ENCODE measurements around the gene ANKRD45.
"Not testable (repeated sequence)": the region's sequence is repeated elsewhere in the genome, so short reads cannot be mapped to it uniquely, and the experiment has no call there.

ANKRD45 gene, protein sequence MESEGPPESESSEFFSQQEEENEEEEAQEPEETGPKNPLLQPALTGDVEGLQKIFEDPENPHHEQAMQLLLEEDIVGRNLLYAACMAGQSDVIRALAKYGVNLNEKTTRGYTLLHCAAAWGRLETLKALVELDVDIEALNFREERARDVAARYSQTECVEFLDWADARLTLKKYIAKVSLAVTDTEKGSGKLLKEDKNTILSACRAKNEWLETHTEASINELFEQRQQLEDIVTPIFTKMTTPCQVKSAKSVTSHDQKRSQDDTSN

GRCh38 chr1:173669491-173669941 is at the start of gene ANKRD45:
Gene ANKRD45 (minus strand): TSS chr1:173669851. CDS start chr1:173659418, 10,433 bp downstream.
- peak; percentile 33 for DNase-seq

GRCh38 chr1:173717238-173717637 is 47.6 kb upstream of the ANKRD45 start:
- no peak for DNase-seq

DNA sequence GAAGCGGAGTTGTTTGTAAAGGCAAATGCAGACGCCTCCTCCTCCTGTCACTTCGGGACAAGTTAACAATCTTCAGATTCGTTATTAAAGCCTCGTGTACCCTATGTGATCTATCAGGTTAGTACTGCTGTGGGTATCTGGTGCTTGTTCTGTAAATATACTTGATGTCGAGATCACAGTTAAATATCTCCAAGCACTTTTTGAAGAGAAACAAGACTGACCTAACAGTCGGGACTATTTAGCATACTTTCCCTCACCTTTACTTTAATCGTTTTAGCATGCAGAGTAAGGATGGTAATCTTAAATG is 45.8 kb upstream of the ANKRD45 start:
- peak; percentile 22 for DNase-seq

DNA sequence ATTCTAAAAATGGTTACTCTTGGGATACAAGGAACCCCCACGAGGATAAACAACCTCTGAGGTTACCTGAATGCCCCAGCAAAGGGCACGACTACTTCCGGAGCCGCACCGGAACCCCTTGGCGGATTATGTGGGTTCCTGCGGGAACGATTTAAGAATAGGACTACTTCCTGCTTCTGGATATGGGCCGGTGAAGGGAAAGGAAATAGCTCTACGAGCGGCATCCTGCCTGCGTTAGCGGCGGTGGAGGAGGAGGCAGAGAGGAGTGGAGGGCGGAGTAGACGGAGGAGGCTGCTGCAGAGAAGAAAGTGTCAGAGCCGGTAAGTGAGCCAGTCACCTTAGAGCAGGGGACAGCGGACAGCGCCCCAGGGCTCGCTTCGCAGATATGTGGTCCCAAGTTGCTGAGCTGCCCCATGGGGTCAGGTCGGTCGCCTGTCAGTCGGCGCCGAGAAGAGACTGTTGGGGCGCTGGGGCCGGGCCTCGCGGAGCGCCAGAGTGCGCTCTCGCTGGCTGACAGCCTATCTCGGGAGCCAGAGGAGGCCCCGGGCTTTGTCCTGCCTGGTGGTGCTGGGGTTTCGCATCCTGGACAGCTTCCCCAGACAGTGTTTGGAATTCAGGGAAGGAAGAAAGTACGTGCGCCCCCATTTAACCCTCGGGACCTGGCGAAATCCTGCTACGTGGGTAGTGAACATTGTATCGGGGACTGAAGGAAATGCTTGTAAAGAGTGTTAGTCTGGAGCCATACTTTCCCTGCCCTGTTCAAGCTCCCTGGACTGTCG is 45.3 kb upstream of the ANKRD45 start, which contains the start of gene KLHL20:
KLHL20 (plus strand) TSS at position 223 of the 779 bp plus-strand sequence. CDS start 1,063 bp downstream, outside the sequence.
- peak; percentile 89 for DNase-seq

- no peak for DNase-seq
These were observed 44.7 kb upstream of the ANKRD45 start for GRCh38 chr1:173714441-173714758.

DNA sequence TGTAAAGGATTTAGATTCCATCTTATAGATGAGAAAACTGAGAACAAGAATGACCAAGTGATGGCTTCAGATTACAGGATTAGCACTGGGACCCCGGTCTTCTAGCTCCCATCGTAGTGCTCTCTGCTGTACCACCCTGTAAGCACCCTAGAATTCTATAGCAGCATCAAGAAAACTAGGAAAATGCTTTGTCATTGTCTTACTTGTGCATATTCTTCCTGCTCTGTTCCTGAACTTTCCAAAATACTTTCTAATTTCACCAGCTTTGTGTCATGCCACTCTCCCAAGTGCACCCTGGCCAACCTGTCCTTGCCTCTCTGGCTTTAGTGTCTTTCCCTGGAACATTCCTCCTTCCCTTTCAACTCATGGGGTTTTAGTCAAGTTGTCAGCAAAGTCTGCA is 39.1 kb upstream of the ANKRD45 start:
- no peak for DNase-seq

- no peak for DNase-seq
These were observed 35.5 kb upstream of the ANKRD45 start for GRCh38 chr1:173705117-173705516.

DNA sequence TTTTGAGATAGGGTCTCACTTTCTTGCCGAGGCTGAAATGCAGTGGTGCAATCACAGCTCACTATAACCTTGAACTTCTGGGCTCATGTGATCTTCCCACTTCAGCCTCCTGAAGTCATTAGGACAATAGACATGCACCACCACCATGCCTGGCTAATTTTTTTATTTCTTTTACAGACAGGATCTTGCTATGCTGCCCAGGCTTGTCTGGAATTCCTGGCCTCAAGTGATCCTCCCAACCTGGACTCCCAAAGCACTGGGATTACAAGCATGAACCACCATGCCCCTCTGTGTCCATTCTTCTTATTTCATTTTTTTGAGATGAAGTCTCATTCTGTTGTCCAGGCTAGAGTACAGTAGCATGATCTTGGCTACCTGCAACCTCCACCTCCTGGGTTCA is 33.1 kb upstream of the ANKRD45 start:
- no peak for DNase-seq

- DNase-seq, result not testable (repeated sequence)
These were observed 31.6 kb upstream of the ANKRD45 start for GRCh38 chr1:173701299-173701698.

- no peak for DNase-seq
These were observed 23.6 kb upstream of the ANKRD45 start for GRCh38 chr1:173693238-173693637.

- no peak for DNase-seq
These were observed 18.6 kb upstream of the ANKRD45 start for GRCh38 chr1:173688300-173688699.

GRCh38 chr1:173685121-173685520 is 15.5 kb upstream of the ANKRD45 start:
- DNase-seq, result not testable (repeated sequence)

DNA sequence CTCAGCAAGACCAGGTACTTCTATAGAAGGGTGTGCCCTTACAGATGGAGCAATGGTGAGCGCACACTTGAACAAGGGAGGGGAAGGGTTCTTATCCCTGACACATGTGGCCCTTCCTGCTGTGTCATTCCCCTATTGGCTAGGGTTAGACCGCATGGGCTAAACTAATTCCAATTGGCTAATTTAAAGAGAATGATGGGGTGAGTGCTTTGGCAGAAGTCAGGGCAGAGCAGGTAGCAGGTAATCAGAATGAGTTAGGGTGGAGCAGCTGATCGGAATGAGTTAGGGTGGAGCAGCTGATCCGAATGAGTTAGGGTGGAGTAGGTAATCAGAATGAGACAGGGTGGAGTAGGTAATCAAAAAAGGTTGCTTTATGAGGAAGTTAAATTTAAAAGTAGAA is 14.2 kb upstream of the ANKRD45 start:
- not testable (repeated sequence) for DNase-seq

DNA sequence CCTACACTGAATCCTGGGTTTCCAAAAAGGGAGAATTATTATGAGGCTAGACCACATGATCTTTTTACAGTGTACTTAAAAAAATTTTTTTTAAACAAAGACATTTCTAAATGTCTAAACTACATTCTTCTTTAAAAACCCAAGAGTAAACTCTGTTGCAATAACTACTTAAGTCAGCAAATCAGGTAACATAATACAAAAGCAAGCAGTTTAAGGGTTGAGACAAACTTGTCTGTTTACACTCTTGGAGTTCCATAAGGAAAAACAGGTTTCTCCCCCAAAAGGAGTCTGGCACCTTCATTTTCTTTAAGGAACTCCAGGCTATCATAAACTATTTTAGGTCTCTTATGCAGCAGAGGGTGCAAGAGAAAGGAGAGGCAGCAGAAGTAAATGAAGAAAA is 12.5 kb upstream of the ANKRD45 start:
- DNase-seq, result no peak

DNA sequence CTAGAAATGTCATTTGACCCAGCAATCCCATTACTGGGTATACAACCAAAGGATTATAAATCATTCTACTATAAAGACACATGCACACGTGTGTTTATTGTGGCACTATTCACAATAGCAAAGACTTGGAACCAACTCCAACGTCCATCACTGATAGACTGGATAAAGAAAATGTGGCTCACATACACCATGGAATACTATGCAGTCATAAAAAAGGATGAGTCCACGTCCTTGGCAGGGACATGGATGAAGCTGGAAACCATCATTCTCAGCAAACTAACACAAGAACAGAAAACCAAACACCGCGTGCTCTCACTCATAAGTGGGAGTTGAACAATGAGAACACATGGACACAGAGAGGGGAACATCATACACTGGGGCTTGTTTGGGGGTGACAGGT is 10.5 kb upstream of the ANKRD45 start:
- not testable (repeated sequence) for DNase-seq

GRCh38 chr1:173674496-173674895 is 4.8 kb upstream of the ANKRD45 start:
- DNase-seq, result not testable (repeated sequence)

- DNase-seq, result no peak
These were observed 3.0 kb downstream of the ANKRD45 start for GRCh38 chr1:173666646-173667045.

- no peak for DNase-seq
These were observed 6.5 kb downstream of the ANKRD45 start for GRCh38 chr1:173663159-173663558.

DNA sequence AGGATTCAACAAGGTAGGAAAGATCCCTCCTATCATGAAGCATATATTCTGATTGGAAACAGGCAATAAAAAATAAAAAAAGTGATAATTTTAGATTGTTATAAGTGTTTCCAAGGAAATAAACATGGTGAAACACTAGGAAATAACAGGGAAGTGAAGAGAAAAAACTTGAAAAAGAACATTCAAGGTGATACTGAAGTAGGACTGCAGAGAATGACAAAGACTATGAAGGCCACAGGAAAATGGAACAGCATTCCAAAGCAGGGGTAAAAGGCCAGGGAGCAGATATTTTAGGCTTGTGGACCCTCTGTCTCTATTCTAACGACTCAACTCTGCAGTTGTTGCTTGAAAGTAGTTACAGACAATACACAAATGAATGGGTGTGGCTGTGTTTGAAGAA is 7.9 kb downstream of the ANKRD45 start:
- DNase-seq, result no peak

GRCh38 chr1:173661271-173661670 is 8.4 kb downstream of the ANKRD45 start:
- no peak for DNase-seq

- no peak for DNase-seq
These were observed 9.3 kb downstream of the ANKRD45 start for GRCh38 chr1:173660306-173660705.

DNA sequence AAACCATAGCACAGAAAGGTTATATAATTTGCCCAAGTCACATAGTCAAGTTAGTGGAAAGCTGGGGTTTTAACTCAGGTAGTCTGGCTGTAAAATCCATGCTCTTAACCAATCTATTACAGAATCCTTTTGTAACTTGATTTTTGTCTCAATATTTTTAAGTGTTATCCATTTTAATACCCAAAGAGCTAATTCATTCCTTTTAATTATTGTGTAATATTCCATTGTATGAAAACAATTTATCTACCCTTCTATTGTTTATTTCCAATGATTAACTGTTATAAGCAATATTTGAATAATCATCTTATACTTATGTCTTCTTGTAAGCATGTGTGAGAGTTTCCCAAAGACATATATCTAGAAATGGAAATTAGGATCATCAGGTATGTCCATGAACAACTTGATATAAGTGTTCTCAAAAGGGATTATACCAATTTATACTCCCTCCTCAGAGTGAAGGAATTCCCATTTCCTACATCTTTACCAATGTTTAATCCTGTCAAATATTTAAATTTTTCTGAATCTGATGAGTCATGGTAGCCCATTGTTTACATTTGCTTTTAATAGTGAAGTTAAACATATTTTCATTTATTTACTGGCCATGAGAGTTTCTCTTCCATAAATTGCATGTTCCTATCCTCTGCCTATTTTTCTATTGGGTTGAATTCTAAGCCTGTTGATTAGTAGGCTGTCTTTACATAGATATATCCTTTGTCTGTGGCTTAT is 20.6 kb downstream of the ANKRD45 start:
- DNase-seq, result no peak

DNA sequence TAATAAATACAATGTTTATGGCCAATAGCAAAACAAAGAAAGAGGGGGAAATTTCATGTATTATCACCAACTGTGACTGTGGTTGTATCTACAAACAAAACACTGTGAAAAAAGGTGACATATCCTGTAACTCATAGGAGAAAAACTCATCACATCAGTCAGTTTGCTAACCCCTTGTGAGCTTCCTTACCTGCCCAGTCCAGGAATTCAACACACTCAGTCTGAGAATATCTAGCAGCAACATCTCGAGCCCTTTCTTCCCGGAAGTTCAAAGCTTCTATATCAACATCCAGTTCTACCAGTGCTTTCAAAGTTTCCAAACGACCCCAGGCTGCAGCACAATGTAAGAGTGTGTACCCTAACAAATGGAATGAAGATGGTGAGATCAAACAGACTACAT is 23.0 kb downstream of the ANKRD45 start:
- DNase-seq, result no peak

Data from midbrain (tissue), 1 donor.